Measurements from ENCODE around the gene INSL3.

Gene INSL3

GRCh38 chr19:17796838-17797423 is 24.4 kb downstream of the INSL3 start:
- Histone ChIP-seq H3K79me2 (ENCODE audit: control insufficient read depth, low read length) (no peaks in the 10 kb centered on the region), H4K20me1 (ENCODE audit: control insufficient read depth, insufficient read depth, low read depth, low read length) (no peaks in the 10 kb centered on the region), H3K9me3 (ENCODE audit: control insufficient read depth, insufficient read depth, low read length) (no peaks in the 10 kb centered on the region), H3K36me3 (ENCODE audit: control insufficient read depth, low read length) (no peaks in the 10 kb centered on the region), H3K4me3 (ENCODE audit: low read length) (no peak overlapping the region), H3K27me3 (ENCODE audit: control insufficient read depth, low read length) (peaks cover 22% of the 10 kb centered on the region), H3K4me1 (ENCODE audit: control insufficient read depth, low read length) (no peaks in the 10 kb centered on the region), H3K27ac (ENCODE audit: low read depth, low read length) (no peak overlapping the region), H3K4me2 (ENCODE audit: low read length) (no peak overlapping the region), H3F3A (ENCODE audit: control insufficient read depth, insufficient read depth) (no peaks in the 10 kb centered on the region), H3K9me2 (replicated peaks; ENCODE audit: control insufficient read depth, low read length) (no peaks in the 10 kb centered on the region)
- TF ChIP-seq CTCF (IDR thresholded peaks at IDR 0.05; ENCODE audit: low read depth, low read length, poor library complexity, severe bottlenecking) (no peak), EZH2phosphoT487 (IDR thresholded peaks at IDR 0.05; ENCODE audit: borderline replicate concordance, low read length) (no peak)

GRCh38 chr19:17796013-17796837 is 25.1 kb downstream of the INSL3 start:
- Histone ChIP-seq H3K27me3 (ENCODE audit: control insufficient read depth, low read length) (peaks cover 22% of the 10 kb centered on the region), H3K36me3 (ENCODE audit: control insufficient read depth, low read length) (no peaks in the 10 kb centered on the region), H3K27ac (ENCODE audit: low read depth, low read length) (no peak overlapping the region), H3K4me3 (ENCODE audit: low read length) (no peak overlapping the region), H3F3A (ENCODE audit: control insufficient read depth, insufficient read depth) (no peaks in the 10 kb centered on the region), H4K20me1 (ENCODE audit: control insufficient read depth, insufficient read depth, low read depth, low read length) (no peaks in the 10 kb centered on the region), H3K9me2 (replicated peaks; ENCODE audit: control insufficient read depth, low read length) (no peaks in the 10 kb centered on the region), H3K9me3 (ENCODE audit: control insufficient read depth, insufficient read depth, low read length) (no peaks in the 10 kb centered on the region), H3K4me1 (ENCODE audit: control insufficient read depth, low read length) (no peaks in the 10 kb centered on the region), H3K4me2 (ENCODE audit: low read length) (no peak overlapping the region), H3K79me2 (ENCODE audit: control insufficient read depth, low read length) (no peaks in the 10 kb centered on the region)
- TF ChIP-seq EZH2phosphoT487 (IDR thresholded peaks at IDR 0.05; ENCODE audit: borderline replicate concordance, low read length) (no peak), CTCF (IDR thresholded peaks at IDR 0.05; ENCODE audit: low read depth, low read length, poor library complexity, severe bottlenecking) (no peak)

DNA sequence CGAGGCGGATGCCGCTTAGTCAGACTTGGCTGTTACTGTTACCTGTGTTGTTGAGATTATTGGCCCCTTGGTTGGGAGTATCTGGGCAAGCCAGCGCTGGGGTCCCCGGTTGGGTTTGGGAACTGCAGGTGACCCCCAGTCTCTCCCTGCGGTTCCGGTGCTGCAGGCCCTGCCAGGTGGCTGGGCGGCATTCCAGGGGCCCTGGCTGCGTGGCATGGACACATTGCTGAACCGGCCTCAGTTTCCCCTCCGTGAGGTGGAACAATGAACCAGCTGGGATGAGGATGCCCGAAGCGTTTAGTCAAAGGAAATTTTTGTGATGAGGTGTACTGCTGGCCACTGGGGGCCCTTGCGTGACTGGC is 25.8 kb downstream of the INSL3 start:
- no peak overlapping the region for H3K4me2 ChIP-seq (ENCODE audit: low read length)

More for the DNA sequence above, 25.8 kb downstream of the INSL3 start:
- TF ChIP-seq CTCF (IDR thresholded peaks at IDR 0.05; ENCODE audit: low read depth, low read length, poor library complexity, severe bottlenecking) (no peak), EZH2phosphoT487 (IDR thresholded peaks at IDR 0.05; ENCODE audit: borderline replicate concordance, low read length) (no peak)
- Histone ChIP-seq H3K9me2 (replicated peaks; ENCODE audit: control insufficient read depth, low read length) (no peaks in the 10 kb centered on the region), H3K36me3 (ENCODE audit: control insufficient read depth, low read length) (no peaks in the 10 kb centered on the region), H4K20me1 (ENCODE audit: control insufficient read depth, insufficient read depth, low read depth, low read length) (no peaks in the 10 kb centered on the region), H3K79me2 (ENCODE audit: control insufficient read depth, low read length) (no peaks in the 10 kb centered on the region), H3K4me3 (ENCODE audit: low read length) (no peak overlapping the region), H3K27ac (ENCODE audit: low read depth, low read length) (no peak overlapping the region), H3K4me1 (ENCODE audit: control insufficient read depth, low read length) (no peaks in the 10 kb centered on the region), H3F3A (ENCODE audit: control insufficient read depth, insufficient read depth) (no peaks in the 10 kb centered on the region), H3K27me3 (ENCODE audit: control insufficient read depth, low read length) (peaks cover 22% of the 10 kb centered on the region), H3K9me3 (ENCODE audit: control insufficient read depth, insufficient read depth, low read length) (no peaks in the 10 kb centered on the region)
